Astrocyte of the cerebellum (primary cell): Measurements from ENCODE around the gene ADORA1.

Experiments
- DNase-seq: peaks from one replicate; pipeline ENCODE4 v3.0.0-alpha.2; 2011; ENCODE audit warnings: low read depth
- H3K4me3 ChIP-seq: 2 replicates; pipeline ENCODE4 v1.5.1; 2011; ENCODE audit warnings: mild to moderate bottlenecking, low read depth, low read length, moderate library complexity
- CTCF ChIP-seq: IDR thresholded peaks from 2 replicates; pipeline ENCODE4 v1.5.1; 2012; ENCODE audit warnings: low read length, low read depth, moderate library complexity, mild to moderate bottlenecking; ENCODE audit errors: missing control alignments
- in situ Hi-C: cut with HindIII; loops from 2 replicates; pipeline ENCODE4 v1.10.0; 2017; ENCODE audit warnings: low sequenced_read_pairs

The ADORA1 gene

GRCh38 chr1:203167026-203167912 is 39.7 kb downstream of the ADORA1 start:
- TF ChIP-seq CTCF, result no peak
- H3K4me3 ChIP-seq, result no peak overlapping the region
- in situ Hi-C loops, result no loop called here
- DNase-seq, result no peak

DNA sequence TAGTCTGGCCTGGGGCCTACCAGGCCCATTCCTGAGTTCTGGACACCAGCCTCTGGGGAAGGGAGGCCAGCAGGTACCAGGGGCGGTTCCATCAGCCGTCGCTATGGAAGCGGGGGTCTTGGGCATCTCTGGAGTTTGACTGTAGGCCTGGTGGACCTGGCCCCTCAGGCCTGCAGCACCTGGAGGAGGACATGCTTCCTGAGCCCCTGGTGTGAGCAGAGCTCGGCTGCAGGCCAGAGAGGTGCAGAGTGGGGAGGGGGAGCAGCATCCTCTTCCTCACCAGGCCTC is 40.3 kb downstream of the ADORA1 start:
- no peak for TF ChIP-seq CTCF
- in situ Hi-C loops, result no loop called here
- no peak for DNase-seq
- H3K4me3 ChIP-seq, result no peak overlapping the region

GRCh38 chr1:203168256-203168786 is 40.8 kb downstream of the ADORA1 start:
- in situ Hi-C loops, result no loop called here
- no peak for DNase-seq
- TF ChIP-seq CTCF, result no peak
- H3K4me3 ChIP-seq, result no peak overlapping the region

GRCh38 chr1:203168991-203169390 is 41.5 kb downstream of the ADORA1 start:
- TF ChIP-seq CTCF, result no peak
- in situ Hi-C loops, result no loop called here
- DNase-seq, result no peak
- no peak overlapping the region for H3K4me3 ChIP-seq

DNA sequence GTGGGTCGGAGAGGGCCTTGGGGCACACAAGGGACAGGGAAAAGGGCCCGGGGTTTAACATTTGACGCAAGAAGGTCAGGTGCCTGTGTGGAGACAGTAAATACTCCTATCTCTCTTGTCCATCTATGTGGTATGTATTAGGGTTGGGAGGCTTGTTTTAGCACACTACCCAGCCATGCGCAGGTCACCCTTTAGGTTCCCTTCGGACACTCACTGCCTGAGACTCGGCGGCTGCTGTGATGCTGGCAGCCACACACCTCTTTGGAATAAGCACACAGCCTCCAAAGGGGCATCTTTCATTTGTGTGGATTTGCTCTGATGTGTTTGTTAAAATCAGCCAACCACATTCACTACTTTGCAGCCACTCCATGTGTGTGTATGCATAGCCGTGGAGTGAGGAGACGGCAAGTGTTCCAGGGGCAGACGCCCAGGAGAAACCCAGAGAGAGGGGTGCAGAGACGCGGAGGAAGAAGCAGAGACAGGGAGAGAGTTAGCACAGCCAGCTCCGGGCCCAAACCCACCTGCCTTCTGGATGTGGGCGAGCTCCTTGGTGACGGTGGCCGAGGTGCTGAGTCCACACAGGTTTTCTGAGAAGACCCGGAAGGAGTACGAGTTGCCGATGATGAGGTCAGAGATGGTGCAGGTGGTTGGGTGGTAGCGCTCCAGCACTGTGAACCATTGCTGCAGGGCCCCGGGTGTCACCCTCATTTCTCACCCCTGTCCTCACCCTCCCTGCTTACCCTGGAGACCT is 42.4 kb downstream of the ADORA1 start:
- DNase-seq, result no peak
- in situ Hi-C loops, result no loop called here
- no peak overlapping the region for H3K4me3 ChIP-seq
- TF ChIP-seq CTCF, result no peak

DNA sequence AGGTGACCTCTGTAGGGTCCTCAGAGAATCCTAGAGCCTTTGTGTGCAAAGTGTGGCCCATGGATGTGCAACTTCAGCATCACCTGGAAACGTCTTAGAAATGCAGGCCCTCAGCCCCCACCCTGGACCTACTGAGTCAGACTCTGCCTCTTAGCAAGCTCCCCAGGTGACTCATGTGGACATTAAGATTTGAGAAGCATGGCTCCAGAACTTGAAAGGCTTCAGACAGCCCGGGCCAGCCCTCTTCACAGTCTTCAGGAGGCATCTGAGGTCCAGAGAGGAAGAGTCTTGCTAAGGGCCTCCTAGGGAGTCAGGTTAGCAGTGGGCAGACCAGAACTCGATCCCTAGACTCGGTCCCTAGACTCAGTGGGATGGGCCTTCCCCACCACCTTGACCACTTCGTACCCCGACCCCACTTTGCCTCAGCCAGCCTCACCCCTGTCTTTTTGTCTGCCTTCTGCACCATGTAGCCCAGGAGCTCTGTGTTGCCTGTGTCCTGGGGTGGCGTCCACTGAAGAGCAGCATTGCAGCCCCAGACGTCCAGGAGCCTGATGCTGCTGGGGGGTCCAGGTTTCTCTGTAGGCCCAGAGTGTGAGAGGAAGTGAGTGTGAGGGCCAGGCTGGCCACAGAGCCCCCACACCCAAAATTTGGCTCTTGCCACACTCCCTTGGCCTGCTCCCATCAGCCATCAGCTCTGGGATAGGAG is 43.3 kb downstream of the ADORA1 start:
- DNase-seq, result no peak
- TF ChIP-seq CTCF, result no peak
- in situ Hi-C loops, result no loop called here
- H3K4me3 ChIP-seq, result no peak overlapping the region
